ENCODE data around the gene CAP2. TPM values are rescaled to one million over a fixed set of nuclear protein-coding genes. Genes with fewer than 3 reads are reported as not detected.

The CAP2 gene
- total and polyA plus RNA-seq, 7 experiments from 2014 or later, result not detected

- Histone ChIP-seq H3K4me1 (ENCODE audit: control insufficient read depth in 2 of 2, insufficient read depth in 2 of 2, low read length in 2 of 2) (no peaks in the 10 kb centered on the region), H3K9me3 (ENCODE audit: control insufficient read depth in 2 of 3, low read length in 3 of 3) (no peaks in the 10 kb centered on the region), H3K4me3 (ENCODE audit: low read length) (no peak overlapping the region), H3K27me3 (ENCODE audit: control insufficient read depth in 2 of 2, insufficient read depth in 2 of 2, low read length in 2 of 2) (no peaks in the 10 kb centered on the region), H3K36me3 (ENCODE audit: control insufficient read depth in 2 of 3, insufficient read depth in 3 of 3, low read length in 3 of 3) (no peaks in the 10 kb centered on the region), H3K27ac (ENCODE audit: low read depth, low read length) (no peak overlapping the region)
- ChIA-PET CTCF (no interaction called here), POLR2A (no interaction called here)
- ATAC-seq (no peak), DNase-seq (no peak)
- Mint-ChIP-seq H3K27me3 (peaks cover 2 to 9% (median 6%) of the 10 kb centered on the region in 5 donors), H3K4me1 (no peaks in the 10 kb centered on the region), H3K9me3 (no peaks in the 10 kb centered on the region), H3K4me3 (no peak overlapping the region), H3K36me3 (no peaks in the 10 kb centered on the region), H3K27ac (no peak overlapping the region)
- intact Hi-C loops (cut with micrococcal nuclease), result no loop called here
These were observed 159.5 kb downstream of the CAP2 start for GRCh38 chr6:17552861-17553260.

- ChIA-PET CTCF (no interaction called here), POLR2A (no interaction called here)
- H3K4me3 ChIP-seq (ENCODE audit: low read length), result no peak overlapping the region
- Mint-ChIP-seq H3K4me1 (no peaks in the 10 kb centered on the region), H3K9me3 (peaks cover 0 to 4% (median 2%) of the 10 kb centered on the region in 11 donors), H3K27me3 (peaks cover 0 to 6% (median 5%) of the 10 kb centered on the region in 5 donors), H3K36me3 (no peaks in the 10 kb centered on the region), H3K27ac (no peak overlapping the region), H3K4me3 (no peak overlapping the region)
- DNase-seq, result no peak
- intact Hi-C loops (cut with micrococcal nuclease), result no loop called here
- ATAC-seq, result no peak
- no peaks in the 10 kb centered on the region for H3K27me3 ChIP-seq (ENCODE audit: control insufficient read depth in 2 of 2, insufficient read depth in 2 of 2, low read length in 2 of 2)
- H3K36me3 ChIP-seq (ENCODE audit: control insufficient read depth in 2 of 3, insufficient read depth in 3 of 3, low read length in 3 of 3), result no peaks in the 10 kb centered on the region
- H3K27ac ChIP-seq (ENCODE audit: low read depth, low read length), result no peak overlapping the region
- H3K4me1 ChIP-seq (ENCODE audit: control insufficient read depth in 2 of 2, insufficient read depth in 2 of 2, low read length in 2 of 2), result no peaks in the 10 kb centered on the region
- H3K9me3 ChIP-seq (ENCODE audit: control insufficient read depth in 2 of 3, low read length in 3 of 3), result no peaks in the 10 kb centered on the region
These were observed 162.6 kb downstream of the CAP2 start for GRCh38 chr6:17556014-17556413.

- peaks cover 0 to 47% (median 11%) of the 10 kb centered on the region in 11 donors for H3K9me3 Mint-ChIP-seq
- intact Hi-C loops (cut with micrococcal nuclease), result no loop called here
- H3K4me1 Mint-ChIP-seq, result no peaks in the 10 kb centered on the region
- ATAC-seq (no peak), DNase-seq (no peak)
- H3K4me3 Mint-ChIP-seq, result no peak overlapping the region
- Histone ChIP-seq H3K4me3 (ENCODE audit: low read length) (no peak overlapping the region), H3K9me3 (ENCODE audit: control insufficient read depth in 2 of 3, low read length in 3 of 3) (no peaks in the 10 kb centered on the region), H3K27ac (ENCODE audit: low read depth, low read length) (no peak overlapping the region), H3K36me3 (ENCODE audit: control insufficient read depth in 2 of 3, insufficient read depth in 3 of 3, low read length in 3 of 3) (no peaks in the 10 kb centered on the region), H3K27me3 (ENCODE audit: control insufficient read depth in 2 of 2, insufficient read depth in 2 of 2, low read length in 2 of 2) (no peaks in the 10 kb centered on the region), H3K4me1 (ENCODE audit: control insufficient read depth in 2 of 2, insufficient read depth in 2 of 2, low read length in 2 of 2) (no peaks in the 10 kb centered on the region)
- CTCF ChIA-PET, result no interaction called here
- H3K27me3 Mint-ChIP-seq, result peaks cover 0 to 8% (median 4%) of the 10 kb centered on the region in 5 donors
- POLR2A ChIA-PET, result interaction anchor here (0.6 kb wide), 1 partner anchor 92 kb away, joined by 3 read pairs; no protein-coding TSS in a partner anchor
- no peak overlapping the region for H3K27ac Mint-ChIP-seq
- peaks cover 0 to 7% (median 4%) of the 10 kb centered on the region in 5 donors for H3K36me3 Mint-ChIP-seq
These were observed 169.2 kb downstream of the CAP2 start for GRCh38 chr6:17562636-17563035.

GRCh38 chr6:17565399-17565798 is 172.0 kb downstream of the CAP2 start:
- no peak overlapping the region for H3K4me3 Mint-ChIP-seq
- no peak overlapping the region for H3K4me3 ChIP-seq (ENCODE audit: low read length)
- CTCF ChIA-PET, result no interaction called here

GRCh38 chr6:17574866-17575560 is 181.6 kb downstream of the CAP2 start:
- DNase-seq, result no peak
- Histone ChIP-seq H3K4me3 (ENCODE audit: low read length) (no peak overlapping the region), H3K27ac (ENCODE audit: low read depth, low read length) (no peak overlapping the region), H3K4me1 (ENCODE audit: control insufficient read depth in 2 of 2, insufficient read depth in 2 of 2, low read length in 2 of 2) (no peaks in the 10 kb centered on the region), H3K36me3 (ENCODE audit: control insufficient read depth in 2 of 3, insufficient read depth in 3 of 3, low read length in 3 of 3) (no peaks in the 10 kb centered on the region), H3K27me3 (ENCODE audit: control insufficient read depth in 2 of 2, insufficient read depth in 2 of 2, low read length in 2 of 2) (no peaks in the 10 kb centered on the region), H3K9me3 (ENCODE audit: control insufficient read depth in 2 of 3, low read length in 3 of 3) (peaks cover 0 to 9% (median 0%) of the 10 kb centered on the region in 3 experiments)
- H3K27ac Mint-ChIP-seq, result no peak overlapping the region
- H3K27me3 Mint-ChIP-seq, result peaks cover 14 to 33% (median 16%) of the 10 kb centered on the region in 5 donors
- H3K4me3 Mint-ChIP-seq, result no peak overlapping the region
- ChIA-PET CTCF (interaction anchor here (0.7 kb wide), 1 partner anchor 172 kb away, joined by 3 read pairs; no protein-coding TSS in a partner anchor), POLR2A (no interaction called here)
- H3K9me3 Mint-ChIP-seq, result peaks cover 0 to 19% (median 8%) of the 10 kb centered on the region in 11 donors
- no peaks in the 10 kb centered on the region for H3K4me1 Mint-ChIP-seq
- H3K36me3 Mint-ChIP-seq, result peaks cover 0 to 4% (median 0%) of the 10 kb centered on the region in 5 donors
- ATAC-seq, result no peak
- intact Hi-C loops (cut with micrococcal nuclease), result no loop called here

More at GRCh38 chr6:17565399-17565798, 172.0 kb downstream of the CAP2 start:
- DNase-seq (no peak), ATAC-seq (no peak)
- Histone ChIP-seq H3K27ac (ENCODE audit: low read depth, low read length) (no peak overlapping the region), H3K27me3 (ENCODE audit: control insufficient read depth in 2 of 2, insufficient read depth in 2 of 2, low read length in 2 of 2) (no peaks in the 10 kb centered on the region), H3K4me1 (ENCODE audit: control insufficient read depth in 2 of 2, insufficient read depth in 2 of 2, low read length in 2 of 2) (no peaks in the 10 kb centered on the region), H3K9me3 (ENCODE audit: control insufficient read depth in 2 of 3, low read length in 3 of 3) (no peaks in the 10 kb centered on the region), H3K36me3 (ENCODE audit: control insufficient read depth in 2 of 3, insufficient read depth in 3 of 3, low read length in 3 of 3) (no peaks in the 10 kb centered on the region)
- Mint-ChIP-seq H3K27ac (no peak overlapping the region), H3K27me3 (peaks cover 8 to 12% (median 10%) of the 10 kb centered on the region in 5 donors), H3K4me1 (no peaks in the 10 kb centered on the region), H3K36me3 (peaks cover 0 to 7% (median 4%) of the 10 kb centered on the region in 5 donors), H3K9me3 (peaks cover 0 to 47% (median 10%) of the 10 kb centered on the region in 11 donors)
- intact Hi-C loops (cut with micrococcal nuclease), result no loop called here
- POLR2A ChIA-PET, result interaction anchor here (0.6 kb wide), 1 partner anchor 41 kb away, joined by 7 read pairs; no protein-coding TSS in a partner anchor

- Mint-ChIP-seq H3K4me3 (no peak overlapping the region), H3K4me1 (peaks cover 0 to 5% (median 0%) of the 10 kb centered on the region in 7 donors), H3K27me3 (peaks cover 4 to 28% (median 26%) of the 10 kb centered on the region in 5 donors), H3K9me3 (peaks cover 0 to 19% (median 8%) of the 10 kb centered on the region in 11 donors), H3K27ac (no peak overlapping the region), H3K36me3 (peaks cover 0 to 4% (median 0%) of the 10 kb centered on the region in 5 donors)
- ChIA-PET CTCF (interaction anchor here (0.6 kb wide), 1 partner anchor 8 kb away, joined by 3 read pairs; no protein-coding TSS in a partner anchor), POLR2A (no interaction called here)
- intact Hi-C loops (cut with micrococcal nuclease), result no loop called here
- ATAC-seq (no peak), DNase-seq (no peak)
- Histone ChIP-seq H3K27me3 (ENCODE audit: control insufficient read depth in 2 of 2, insufficient read depth in 2 of 2, low read length in 2 of 2) (no peaks in the 10 kb centered on the region), H3K9me3 (ENCODE audit: control insufficient read depth in 2 of 3, low read length in 3 of 3) (peaks cover 0 to 9% (median 0%) of the 10 kb centered on the region in 3 experiments), H3K36me3 (ENCODE audit: control insufficient read depth in 2 of 3, insufficient read depth in 3 of 3, low read length in 3 of 3) (no peaks in the 10 kb centered on the region), H3K4me1 (ENCODE audit: control insufficient read depth in 2 of 2, insufficient read depth in 2 of 2, low read length in 2 of 2) (no peaks in the 10 kb centered on the region), H3K27ac (ENCODE audit: low read depth, low read length) (no peak overlapping the region), H3K4me3 (ENCODE audit: low read length) (no peak overlapping the region)
These were observed 183.7 kb downstream of the CAP2 start for GRCh38 chr6:17577059-17577458.

All from naive thymus-derived CD4-positive, alpha-beta T cell (primary cell).